MCF 10A (cell line): ENCODE measurements around the gene GPR155. TPM values are rescaled to one million over a fixed set of nuclear protein-coding genes. Genes with fewer than 3 reads are reported as not detected.

Source experiments
- BruUV-seq: library from RNA; stranded (reverse); fragments of 400-500 nt; replicated peaks from 2 replicates; lab custom pipeline; 2021; lab: Mats Ljungman, UMichigan
- CTCF ChIA-PET: fragments of 300-600 bp; sonication (Branson Sonifier 250); formaldehyde crosslinking; extraction: SDS; loops from one replicate; lab custom pipeline; 2021; ENCODE audit warnings: antibody characterized with exemption, inconsistent platforms; lab: Yijun Ruan, JAX
- POLR2A ChIA-PET: fragments of 300-600, 350-650 bp; sonication (Branson Sonifier 250); formaldehyde crosslinking; extraction: SDS; loops from one replicate; lab custom pipeline; 2020; ENCODE audit warnings: antibody characterized with exemption, inconsistent platforms; lab: Yijun Ruan, JAX
- DNase-seq: peaks from one replicate; pipeline ENCODE4 v3.0.0-alpha.2; 2018; ENCODE audit not compliant: unreplicated experiment
- H3K27ac Mint-ChIP-seq: one replicate; pipeline ENCODE4 v1.8.0; 2022; ENCODE audit warnings: mild to moderate bottlenecking, low read depth, mixed read lengths; ENCODE audit not compliant: unreplicated experiment
- H3K27me3 Mint-ChIP-seq: one replicate; pipeline ENCODE4 v1.8.0; 2022; ENCODE audit warnings: mixed read lengths; ENCODE audit not compliant: insufficient read depth, unreplicated experiment
- H3K36me3 Mint-ChIP-seq: one replicate; pipeline ENCODE4 v1.8.0; 2022; ENCODE audit warnings: mild to moderate bottlenecking, moderate library complexity, mixed read lengths; ENCODE audit not compliant: insufficient read depth, unreplicated experiment
- H3K4me1 Mint-ChIP-seq: one replicate; pipeline ENCODE4 v1.8.0; 2022; ENCODE audit warnings: mixed read lengths; ENCODE audit not compliant: insufficient read depth, unreplicated experiment
- H3K4me3 Mint-ChIP-seq: one replicate; pipeline ENCODE4 v1.8.0; 2022; ENCODE audit warnings: mild to moderate bottlenecking, moderate library complexity, mixed read lengths; ENCODE audit not compliant: unreplicated experiment
- H3K9me3 Mint-ChIP-seq: one replicate; pipeline ENCODE4 v1.8.0; 2022; ENCODE audit warnings: mixed read lengths; ENCODE audit not compliant: unreplicated experiment
- intact Hi-C: fragments of 100-400 bp; cut with micrococcal nuclease; formaldehyde crosslinking; loops from 2 replicates; pipeline ENCODE4 v1.14.1; 2022
- total RNA-seq: library from RNA; stranded (reverse); gene quantifications from 2 replicates; pipeline ENCODE4 v1.2.3, GENCODE V29; 2022
- TF ChIP-seq, protein P1 (sequence below): fragments of 200-600 bp; IDR thresholded peaks from one replicate; pipeline ENCODE4 v1.8.0; 2022; ENCODE audit warnings: antibody characterized with exemption, mild to moderate bottlenecking; ENCODE audit not compliant: unreplicated experiment

Gene GPR155
- total RNA-seq, 1 experiment from 2014 or later = 1.9 TPM

- H3K36me3 Mint-ChIP-seq = no peaks in the 10 kb centered on the region
- H3K27me3 Mint-ChIP-seq = no peaks in the 10 kb centered on the region
- TF ChIP-seq, protein P1, sequence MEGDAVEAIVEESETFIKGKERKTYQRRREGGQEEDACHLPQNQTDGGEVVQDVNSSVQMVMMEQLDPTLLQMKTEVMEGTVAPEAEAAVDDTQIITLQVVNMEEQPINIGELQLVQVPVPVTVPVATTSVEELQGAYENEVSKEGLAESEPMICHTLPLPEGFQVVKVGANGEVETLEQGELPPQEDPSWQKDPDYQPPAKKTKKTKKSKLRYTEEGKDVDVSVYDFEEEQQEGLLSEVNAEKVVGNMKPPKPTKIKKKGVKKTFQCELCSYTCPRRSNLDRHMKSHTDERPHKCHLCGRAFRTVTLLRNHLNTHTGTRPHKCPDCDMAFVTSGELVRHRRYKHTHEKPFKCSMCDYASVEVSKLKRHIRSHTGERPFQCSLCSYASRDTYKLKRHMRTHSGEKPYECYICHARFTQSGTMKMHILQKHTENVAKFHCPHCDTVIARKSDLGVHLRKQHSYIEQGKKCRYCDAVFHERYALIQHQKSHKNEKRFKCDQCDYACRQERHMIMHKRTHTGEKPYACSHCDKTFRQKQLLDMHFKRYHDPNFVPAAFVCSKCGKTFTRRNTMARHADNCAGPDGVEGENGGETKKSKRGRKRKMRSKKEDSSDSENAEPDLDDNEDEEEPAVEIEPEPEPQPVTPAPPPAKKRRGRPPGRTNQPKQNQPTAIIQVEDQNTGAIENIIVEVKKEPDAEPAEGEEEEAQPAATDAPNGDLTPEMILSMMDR = no peak
- no peaks in the 10 kb centered on the region for H3K4me1 Mint-ChIP-seq
- ChIA-PET POLR2A (interaction anchor here (2.0 kb wide), 1 partner anchor 8 kb away, joined by 5 read pairs; the partner anchor contains the start of gene GPR155), CTCF (no interaction called here)
- no peak overlapping the region for H3K27ac Mint-ChIP-seq
- intact Hi-C loops = no loop called here
- no peak overlapping the region for H3K4me3 Mint-ChIP-seq
- no TSS peak for BruUV-seq
- no peaks in the 10 kb centered on the region for H3K9me3 Mint-ChIP-seq
- DNase-seq = no peak
These were observed 8.7 kb upstream of the GPR155 start for GRCh38 chr2:174495365-174496012.

- Mint-ChIP-seq H3K36me3 (no peaks in the 10 kb centered on the region), H3K4me3 (no peak overlapping the region), H3K4me1 (no peaks in the 10 kb centered on the region), H3K27me3 (no peaks in the 10 kb centered on the region), H3K9me3 (no peaks in the 10 kb centered on the region), H3K27ac (no peak overlapping the region)
- TF ChIP-seq, protein P1 = no peak
- no TSS peak for BruUV-seq
- ChIA-PET CTCF (interaction anchor here (0.6 to 1.1 kb wide), 3 partner anchors 30 to 206 kb away, joined by 3 to 6 read pairs (median 5); no protein-coding TSS in a partner anchor), POLR2A (interaction anchor here (0.6 to 1.4 kb wide), 2 partner anchors 10 to 719 kb away, joined by 3 to 4 read pairs; no protein-coding TSS in a partner anchor)
- DNase-seq = no peak
- intact Hi-C loops = no loop called here
These were observed 6.9 kb upstream of the GPR155 start for GRCh38 chr2:174493549-174494331.

GRCh38 chr2:174492963-174493431, 6.2 kb upstream of the GPR155 start:
- no peak overlapping the region for H3K27ac Mint-ChIP-seq
- no TSS peak for BruUV-seq
- no peaks in the 10 kb centered on the region for H3K36me3 Mint-ChIP-seq
- TF ChIP-seq, protein P1 = no peak
- POLR2A ChIA-PET = interaction anchor here (1.4 kb wide), 1 partner anchor 9 kb away, joined by 3 read pairs; no protein-coding TSS in a partner anchor
- no peak overlapping the region for H3K4me3 Mint-ChIP-seq
- CTCF ChIA-PET = interaction anchor here (0.6 to 1.2 kb wide), 4 partner anchors 8 to 206 kb away, joined by 3 to 9 read pairs (median 6); no protein-coding TSS in a partner anchor
- no peaks in the 10 kb centered on the region for H3K9me3 Mint-ChIP-seq
- intact Hi-C loops = no loop called here
- no peaks in the 10 kb centered on the region for H3K27me3 Mint-ChIP-seq
- H3K4me1 Mint-ChIP-seq = no peaks in the 10 kb centered on the region
- DNase-seq = no peak

- Mint-ChIP-seq H3K27me3 (no peaks in the 10 kb centered on the region), H3K36me3 (no peaks in the 10 kb centered on the region), H3K27ac (no peak overlapping the region), H3K4me1 (no peaks in the 10 kb centered on the region), H3K9me3 (no peaks in the 10 kb centered on the region), H3K4me3 (no peak overlapping the region)
- CTCF ChIA-PET = interaction anchor here (1.2 kb wide), 1 partner anchor 9 kb away, joined by 9 read pairs; no protein-coding TSS in a partner anchor
- no peak for DNase-seq
- intact Hi-C loops = no loop called here
- no TSS peak for BruUV-seq
- POLR2A ChIA-PET = interaction anchor here (1.4 kb wide), 1 partner anchor 8 kb away, joined by 3 read pairs; no protein-coding TSS in a partner anchor
- TF ChIP-seq, protein P1 = no peak
These were observed 5.1 kb upstream of the GPR155 start for GRCh38 chr2:174491947-174492346.
